Fibroblast of lung (primary cell): Measurements from ENCODE around the gene DIAPH3. TPM values are rescaled to one million over a fixed set of nuclear protein-coding genes. Genes with fewer than 3 reads are reported as not detected.

Experiments
- DNase-seq, 2 donors: peaks; one replicate each; pipeline versions ENCODE4 v3.0.0 to v3.0.0-alpha.2; 2010; ENCODE audit warnings: low read depth in 2 of 2
- H2AFZ ChIP-seq: 2 replicates; pipeline ENCODE4 v1.5.1; 2012; ENCODE audit warnings: low read length, control low read depth, inconsistent platforms
- H3K27ac ChIP-seq: 2 replicates; pipeline ENCODE4 v1.5.1; 2011; ENCODE audit warnings: low read length, control low read depth; ENCODE audit not compliant: insufficient read depth
- H3K27me3 ChIP-seq: 2 replicates; pipeline ENCODE4 v1.5.1; 2011; ENCODE audit warnings: mild to moderate bottlenecking, low read length; ENCODE audit not compliant: control insufficient read depth, insufficient read depth
- H3K36me3 ChIP-seq: 2 replicates; pipeline ENCODE4 v1.5.1; 2011; ENCODE audit warnings: low read length; ENCODE audit not compliant: control insufficient read depth, insufficient read depth
- H3K4me1 ChIP-seq: 2 replicates; pipeline ENCODE4 v1.5.1; 2011; ENCODE audit warnings: low read length; ENCODE audit not compliant: control insufficient read depth, insufficient read depth; ENCODE audit errors: extremely low read depth
- H3K4me2 ChIP-seq: 2 replicates; pipeline ENCODE4 v1.5.1; 2011; ENCODE audit warnings: low read length, control low read depth; ENCODE audit not compliant: insufficient read depth; ENCODE audit errors: extremely low read depth
- H3K4me3 ChIP-seq, 4 experiments: fragments of 200-600 bp in 1 of 4; sonication (generic) in 1 of 4; replicated peaks in 1 of 4; 2 replicates each; pipeline ENCODE4 v1.5.1; 2011 to 2016; ENCODE audit warnings: low read length in 4 of 4, low read depth in 3 of 4, mild to moderate bottlenecking in 3 of 4, control low read depth in 2 of 4, inconsistent platforms in 1 of 4, mixed read lengths in 1 of 4; ENCODE audit not compliant: insufficient read depth in 1 of 4; ENCODE audit errors: control extremely low read depth in 1 of 4
- H3K79me2 ChIP-seq: 2 replicates; pipeline ENCODE4 v1.5.1; 2012; ENCODE audit warnings: mild to moderate bottlenecking, low read length, inconsistent platforms; ENCODE audit not compliant: control insufficient read depth, insufficient read depth
- H3K9ac ChIP-seq: 2 replicates; pipeline ENCODE4 v1.5.1; 2011; ENCODE audit warnings: mild to moderate bottlenecking, low read length, control low read depth; ENCODE audit not compliant: insufficient read depth
- H3K9me3 ChIP-seq: 2 replicates; pipeline ENCODE4 v1.5.1; 2012; ENCODE audit warnings: low read depth, low read length; ENCODE audit not compliant: control insufficient read depth, insufficient read depth
- H4K20me1 ChIP-seq: 2 replicates; pipeline ENCODE4 v1.5.1; 2011; ENCODE audit warnings: low read length; ENCODE audit not compliant: control insufficient read depth, insufficient read depth; ENCODE audit errors: extremely low read depth
- CTCF ChIP-seq, 2 donors: IDR thresholded peaks in 1 of 2; conservative IDR thresholded peaks in 1 of 2; 1 replicate in 1 of 2; 2 replicates in 1 of 2; pipeline ENCODE4 v1.5.1; 2011 to 2012; ENCODE audit warnings: low read length in 2 of 2, control low read depth in 1 of 2, inconsistent platforms in 1 of 2, low read depth in 1 of 2, mild to moderate bottlenecking in 1 of 2
- EZH2 ChIP-seq: IDR thresholded peaks from 2 replicates; pipeline ENCODE4 v1.5.1; 2012; ENCODE audit warnings: low read length, control low read depth, mild to moderate bottlenecking; ENCODE audit errors: missing control alignments
- polyA plus RNA-seq, 2 donors: library from polyadenylated mRNA; depleted of rRNA in 1 of 2; stranded (reverse) in 1 of 2; unstranded in 1 of 2; fragments of >200 nt; gene quantifications; 2 replicates each; pipeline ENCODE4 v1.2.1, GENCODE V29; 2011 to 2012; ENCODE audit warnings: missing spikeins in 1 of 2
- total RNA-seq: library from RNA; depleted of rRNA; stranded (reverse); fragments of >200 nt; gene quantifications from 2 replicates; pipeline ENCODE4 v1.2.1, GENCODE V29; 2014

Gene DIAPH3
- total and polyA plus RNA-seq, 2 donors (not counting 1 experiment from before 2014, with no cell fraction given) = 5.9 to 10.9 TPM

- TF ChIP-seq EZH2 = no peak
- TF ChIP-seq CTCF (conservative IDR thresholded peaks at IDR 0.05 in 1 of 2, IDR thresholded peaks at IDR 0.05 in 1 of 2; ENCODE audit: low read depth in 1 of 2, low read length in 2 of 2) = no peak
- DNase-seq = no peak
Observed at GRCh38 chr13:60109285-60109684, 54.4 kb downstream of the DIAPH3 start.

DNA sequence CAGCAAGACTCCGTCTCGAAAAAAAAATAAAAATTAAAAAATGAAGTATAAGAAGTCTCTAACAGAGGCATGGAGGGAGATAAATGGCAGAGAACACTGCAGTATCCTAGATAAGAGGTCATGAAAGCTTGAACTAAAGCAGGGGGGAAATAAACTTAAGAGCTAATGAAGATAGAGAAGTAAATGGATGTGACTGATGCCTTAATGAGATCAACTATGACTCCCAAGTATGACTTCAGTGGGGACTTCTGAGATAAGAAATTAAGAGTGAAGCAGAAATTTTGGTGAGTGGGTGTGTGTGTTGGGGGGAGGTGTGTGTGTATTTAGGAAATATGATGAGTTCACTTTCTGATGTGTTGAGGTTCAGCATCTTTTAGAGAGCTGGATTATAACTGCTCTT is 55.1 kb downstream of the DIAPH3 start:
- Histone ChIP-seq H3K9me3 (no peaks in the 10 kb centered on the region), H3K27me3 (no peaks in the 10 kb centered on the region), H3K4me1 (no peaks in the 10 kb centered on the region), H3K9ac (no peak overlapping the region), H3K27ac (no peak overlapping the region), H3K4me2 (no peak overlapping the region), H3K79me2 (peaks cover 9% of the 10 kb centered on the region), H3K4me3 (no peak overlapping the region), H3K36me3 (peaks cover 2% of the 10 kb centered on the region), H2AFZ (no peak overlapping the region), H4K20me1 (no peaks in the 10 kb centered on the region)
- TF ChIP-seq CTCF (conservative IDR thresholded peaks at IDR 0.05 in 1 of 2, IDR thresholded peaks at IDR 0.05 in 1 of 2; ENCODE audit: low read depth in 1 of 2, low read length in 2 of 2) (no peak), EZH2 (no peak)
- no peak for DNase-seq

More at GRCh38 chr13:60109285-60109684, 54.4 kb downstream of the DIAPH3 start:
- no peak overlapping the region for H3K27ac ChIP-seq
- H3K9ac ChIP-seq = no peak overlapping the region
- no peaks in the 10 kb centered on the region for H3K4me1 ChIP-seq
- H3K79me2 ChIP-seq = peaks cover 10% of the 10 kb centered on the region
- H2AFZ ChIP-seq = no peak overlapping the region
- H3K9me3 ChIP-seq = no peaks in the 10 kb centered on the region
- no peaks in the 10 kb centered on the region for H4K20me1 ChIP-seq
- no peak overlapping the region for H3K4me2 ChIP-seq
- peaks cover 2% of the 10 kb centered on the region for H3K36me3 ChIP-seq
- no peaks in the 10 kb centered on the region for H3K27me3 ChIP-seq
- H3K4me3 ChIP-seq = no peak overlapping the region

- Histone ChIP-seq H3K79me2 (peaks cover 34% of the 10 kb centered on the region), H3K36me3 (no peaks in the 10 kb centered on the region), H3K9me3 (no peaks in the 10 kb centered on the region), H3K4me3 (no peak overlapping the region), H4K20me1 (no peaks in the 10 kb centered on the region), H3K27ac (no peak overlapping the region), H3K4me1 (no peaks in the 10 kb centered on the region), H3K27me3 (no peaks in the 10 kb centered on the region), H3K9ac (no peak overlapping the region), H2AFZ (no peak overlapping the region), H3K4me2 (no peak overlapping the region)
- TF ChIP-seq CTCF (conservative IDR thresholded peaks at IDR 0.05 in 1 of 2, IDR thresholded peaks at IDR 0.05 in 1 of 2; ENCODE audit: low read depth in 1 of 2, low read length in 2 of 2) (no peak), EZH2 (no peak)
- DNase-seq = no peak
Observed at GRCh38 chr13:60099631-60100420, 63.9 kb downstream of the DIAPH3 start.
